Measurements from ENCODE around the gene GADD45B.

DNA sequence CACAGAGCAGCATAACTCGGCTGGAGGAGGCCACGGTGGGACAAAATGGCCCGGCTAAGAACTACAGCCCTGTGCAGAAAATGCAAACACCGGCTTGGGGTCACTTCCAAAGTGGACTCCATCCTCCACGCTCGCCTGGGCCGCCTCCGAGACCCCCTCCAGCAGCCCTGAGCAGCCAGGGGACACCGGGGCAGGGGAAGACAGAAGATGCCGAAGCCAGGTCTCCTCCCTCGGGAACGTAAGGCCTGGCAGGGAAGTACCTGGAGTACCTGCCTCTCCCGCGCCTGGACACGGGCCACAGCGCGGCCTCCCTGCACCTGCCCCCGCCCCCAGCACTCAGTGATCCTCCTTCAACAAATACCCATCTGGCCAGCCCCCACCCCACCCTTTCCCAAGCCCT is 24.2 kb upstream of the GADD45B start:
- TF ChIP-seq POLR2AphosphoS5 (IDR thresholded peaks at IDR 0.05; ENCODE audit: low read depth, low read length) (no peak), TAF1 (IDR thresholded peaks at IDR 0.05; ENCODE audit: borderline replicate concordance, insufficient read depth, low read length) (no peak), FOXP2 (optimal IDR thresholded peaks at IDR 0.05; ENCODE audit: borderline replicate concordance, extremely low read depth, extremely low read length, insufficient read depth) (no peak)

All from PFSK-1 (cell line).